SK-N-MC (cell line): ENCODE data around the gene FBXL17.

Experiments used
- EZH2 ChIP-seq: fragments of 200-600 bp; sonication (generic); IDR thresholded peaks from one replicate; pipeline ENCODE4 v1.6.1; 2017; ENCODE audit warnings: antibody characterized with exemption
- FOXP2 ChIP-seq: optimal IDR thresholded peaks from 2 replicates; pipeline ENCODE3; 2011; ENCODE audit warnings: mild to moderate bottlenecking, moderate library complexity; ENCODE audit not compliant: insufficient read depth; ENCODE audit errors: extremely low read length, control extremely low read depth
- POLR2AphosphoS5 ChIP-seq: IDR thresholded peaks from 2 replicates; pipeline ENCODE4 v1.6.1; 2012; ENCODE audit warnings: mild to moderate bottlenecking, low read depth, low read length, borderline replicate concordance

DNA sequence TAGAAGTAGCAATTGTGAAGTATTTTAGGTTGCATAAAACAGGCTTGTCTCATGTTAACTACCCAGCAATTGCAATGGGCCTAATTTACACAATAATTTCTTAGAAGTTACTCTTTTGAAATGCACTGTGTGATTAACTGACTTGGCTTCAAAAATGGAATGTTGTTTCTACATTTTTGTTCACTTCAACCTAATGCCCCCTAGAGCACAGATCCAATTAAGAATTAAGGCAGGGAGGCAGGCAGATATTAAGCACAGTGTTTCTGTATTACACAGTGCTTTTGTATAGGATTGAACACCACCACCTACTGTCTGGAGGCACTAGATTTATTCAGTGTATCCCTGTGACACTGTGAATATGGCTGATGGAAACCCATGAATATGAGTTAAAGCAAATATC lies 302.1 kb downstream of the FBXL17 start:
- TF ChIP-seq EZH2 (no peak), POLR2AphosphoS5 (no peak), FOXP2 (no peak)
